BE2C (cell line): Measurements from ENCODE around the gene STAC.

Experiments
- DNase-seq: peaks from one replicate; pipeline ENCODE4 v3.0.0-alpha.2; 2020
- H3K27me3 ChIP-seq: fragments of 250-450 bp; sonication (Bioruptor Pico); 2 replicates; pipeline ENCODE4 v1.5.1; 2020; ENCODE audit warnings: mild to moderate bottlenecking
- H3K36me3 ChIP-seq: fragments of 250-450 bp; sonication (Bioruptor Pico); 2 replicates; pipeline ENCODE4 v1.5.1; 2020; ENCODE audit warnings: mild to moderate bottlenecking
- H3K4me1 ChIP-seq: fragments of 250-450 bp; sonication (Bioruptor Pico); 2 replicates; pipeline ENCODE4 v1.5.1; 2020
- H3K4me3 ChIP-seq: 2 replicates; pipeline ENCODE4 v1.5.1; 2011; ENCODE audit warnings: low read depth, low read length
- H3K9me3 ChIP-seq: fragments of 250-450 bp; sonication (Bioruptor Pico); 2 replicates; pipeline ENCODE4 v1.5.1; 2020
- CTCF ChIP-seq: IDR thresholded peaks from 2 replicates; pipeline ENCODE4 v1.5.1; 2012; ENCODE audit warnings: mild to moderate bottlenecking, low read depth, low read length

STAC gene

GRCh38 chr3:36580716-36581115 is 200.4 kb downstream of the STAC start:
- TF ChIP-seq CTCF: no peak
- no peaks in the 10 kb centered on the region for H3K4me1 ChIP-seq
- no peak overlapping the region for H3K4me3 ChIP-seq
- DNase-seq: no peak
- no peaks in the 10 kb centered on the region for H3K9me3 ChIP-seq
- H3K27me3 ChIP-seq: no peaks in the 10 kb centered on the region
- no peaks in the 10 kb centered on the region for H3K36me3 ChIP-seq

DNA sequence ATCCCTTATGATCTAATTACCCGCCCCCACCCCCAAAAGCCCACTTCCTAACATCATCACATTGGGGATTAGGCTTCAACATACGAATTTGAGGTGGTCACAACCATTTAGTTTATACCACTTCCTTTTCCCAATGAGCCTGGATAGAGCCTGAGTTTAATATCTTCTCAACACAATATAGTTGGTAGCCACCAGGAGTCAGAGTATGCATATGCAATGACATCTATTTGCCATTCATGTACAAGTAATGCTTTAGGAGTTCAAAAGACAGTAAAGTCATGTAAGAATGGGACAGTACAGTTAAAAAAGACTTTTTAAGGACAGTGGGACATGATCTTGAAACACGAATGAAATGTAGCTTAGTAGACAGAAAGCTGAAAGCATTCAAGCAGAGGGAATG is 211.7 kb downstream of the STAC start:
- no peak for TF ChIP-seq CTCF
- Histone ChIP-seq H3K4me3 (no peak overlapping the region), H3K27me3 (no peaks in the 10 kb centered on the region), H3K36me3 (no peaks in the 10 kb centered on the region), H3K9me3 (no peaks in the 10 kb centered on the region), H3K4me1 (no peaks in the 10 kb centered on the region)
- no peak for DNase-seq

DNA sequence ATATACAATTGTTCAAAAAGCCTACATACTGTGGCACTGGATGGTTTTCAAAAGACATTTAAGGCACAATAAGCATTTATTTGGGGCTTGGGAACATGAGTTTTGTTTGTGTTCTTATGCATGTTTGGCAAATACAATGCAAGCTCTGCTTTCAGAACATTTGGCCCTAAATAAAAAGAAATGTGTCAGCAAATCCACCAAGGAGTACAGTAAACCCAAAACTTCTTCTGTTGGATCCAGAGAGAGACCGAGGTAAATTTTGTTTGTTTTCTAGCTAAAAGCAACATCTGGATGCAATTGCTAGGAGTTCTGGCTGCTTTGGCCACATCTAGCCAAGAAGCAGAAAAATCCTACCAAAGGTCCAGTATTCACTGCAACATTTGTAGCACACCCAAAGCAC is 215.2 kb downstream of the STAC start:
- no peaks in the 10 kb centered on the region for H3K9me3 ChIP-seq
- no peaks in the 10 kb centered on the region for H3K27me3 ChIP-seq
- no peak overlapping the region for H3K4me3 ChIP-seq
- TF ChIP-seq CTCF: no peak
- no peaks in the 10 kb centered on the region for H3K36me3 ChIP-seq
- DNase-seq: no peak
- H3K4me1 ChIP-seq: no peaks in the 10 kb centered on the region

DNA sequence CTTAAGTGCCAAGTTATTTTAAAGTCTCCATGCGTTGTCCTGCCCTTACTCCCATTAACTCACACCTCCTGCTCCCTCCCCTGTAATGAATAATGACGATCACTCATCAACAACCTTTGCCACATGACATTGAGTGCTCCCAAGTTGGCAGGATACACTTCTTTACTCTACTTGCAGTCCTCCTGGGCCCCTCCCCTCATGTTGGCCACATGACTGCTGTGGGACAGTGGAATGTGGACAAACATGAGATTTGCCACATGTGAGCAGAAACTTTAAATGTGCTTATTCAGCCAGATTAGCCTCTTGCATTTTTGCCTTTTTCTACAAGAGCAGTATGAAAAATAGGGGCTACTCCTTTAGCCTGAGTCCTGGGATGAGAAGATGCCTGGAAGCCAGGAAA is 216.1 kb downstream of the STAC start:
- no peak for TF ChIP-seq CTCF
- Histone ChIP-seq H3K4me1 (no peaks in the 10 kb centered on the region), H3K36me3 (no peaks in the 10 kb centered on the region), H3K4me3 (no peak overlapping the region), H3K9me3 (no peaks in the 10 kb centered on the region), H3K27me3 (no peaks in the 10 kb centered on the region)
- DNase-seq: no peak

GRCh38 chr3:36597422-36597821 is 217.1 kb downstream of the STAC start:
- TF ChIP-seq CTCF: no peak
- H3K27me3 ChIP-seq: no peaks in the 10 kb centered on the region
- no peaks in the 10 kb centered on the region for H3K4me1 ChIP-seq
- DNase-seq: no peak
- no peaks in the 10 kb centered on the region for H3K9me3 ChIP-seq
- no peaks in the 10 kb centered on the region for H3K36me3 ChIP-seq
- no peak overlapping the region for H3K4me3 ChIP-seq
